DMS53 treated with DMSO at 0.1 percent for 48 hours (cell line): Measurements from ENCODE around the gene NDOR1.
A peak's percentile ranks its signal among the peaks of the same experiment; 100 is the strongest.

ENCODE experiments used
- DNase-seq: peaks from one replicate; lab custom pipeline; 2025; ENCODE audit not compliant: unreplicated experiment; lab: John Stamatoyannopoulos, UW

NDOR1 gene

DNA sequence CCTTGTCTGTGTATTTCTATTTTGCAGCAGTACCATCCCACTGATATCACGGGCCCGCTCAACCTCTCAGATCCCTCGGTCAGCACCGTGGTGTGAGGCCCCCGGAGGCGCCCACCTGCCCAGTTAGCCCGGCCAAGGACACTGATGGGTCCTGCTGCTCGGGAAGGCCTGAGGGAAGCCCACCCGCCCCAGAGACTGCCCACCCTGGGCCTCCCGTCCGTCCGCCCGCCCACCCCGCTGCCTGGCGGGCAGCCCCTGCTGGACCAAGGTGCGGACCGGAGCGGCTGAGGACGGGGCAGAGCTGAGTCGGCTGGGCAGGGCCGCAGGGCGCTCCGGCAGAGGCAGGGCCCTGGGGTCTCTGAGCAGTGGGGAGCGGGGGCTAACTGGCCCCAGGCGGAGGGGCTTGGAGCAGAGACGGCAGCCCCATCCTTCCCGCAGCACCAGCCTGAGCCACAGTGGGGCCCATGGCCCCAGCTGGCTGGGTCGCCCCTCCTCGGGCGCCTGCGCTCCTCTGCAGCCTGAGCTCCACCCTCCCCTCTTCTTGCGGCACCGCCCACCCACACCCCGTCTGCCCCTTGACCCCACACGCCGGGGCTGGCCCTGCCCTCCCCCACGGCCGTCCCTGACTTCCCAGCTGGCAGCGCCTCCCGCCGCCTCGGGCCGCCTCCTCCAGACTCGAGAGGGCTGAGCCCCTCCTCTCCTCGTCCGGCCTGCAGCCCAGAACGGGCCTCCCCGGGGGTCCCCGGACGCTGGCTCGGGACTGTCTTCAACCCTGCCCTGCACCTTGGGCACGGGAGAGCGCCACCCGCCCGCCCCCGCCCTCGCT, 37.5 kb upstream of the NDOR1 start:
- peak; percentile 67 for DNase-seq

DNA sequence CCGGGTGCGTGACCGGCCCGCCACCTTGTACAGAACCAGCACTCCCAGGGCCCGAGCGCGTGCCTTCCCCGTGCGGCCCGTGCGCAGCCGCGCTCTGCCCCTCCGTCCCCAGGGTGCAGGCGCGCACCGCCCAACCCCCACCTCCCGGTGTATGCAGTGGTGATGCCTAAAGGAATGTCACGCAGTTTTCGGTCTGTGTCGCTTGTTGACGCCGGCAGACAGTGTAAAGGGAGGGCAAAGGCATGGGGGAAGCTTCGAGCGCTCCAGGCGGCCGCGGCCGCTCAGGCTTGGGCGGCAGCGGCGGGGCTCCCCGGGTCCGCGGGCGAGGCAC, 37.0 kb upstream of the NDOR1 start:
- peak; percentile 55 for DNase-seq

DNA sequence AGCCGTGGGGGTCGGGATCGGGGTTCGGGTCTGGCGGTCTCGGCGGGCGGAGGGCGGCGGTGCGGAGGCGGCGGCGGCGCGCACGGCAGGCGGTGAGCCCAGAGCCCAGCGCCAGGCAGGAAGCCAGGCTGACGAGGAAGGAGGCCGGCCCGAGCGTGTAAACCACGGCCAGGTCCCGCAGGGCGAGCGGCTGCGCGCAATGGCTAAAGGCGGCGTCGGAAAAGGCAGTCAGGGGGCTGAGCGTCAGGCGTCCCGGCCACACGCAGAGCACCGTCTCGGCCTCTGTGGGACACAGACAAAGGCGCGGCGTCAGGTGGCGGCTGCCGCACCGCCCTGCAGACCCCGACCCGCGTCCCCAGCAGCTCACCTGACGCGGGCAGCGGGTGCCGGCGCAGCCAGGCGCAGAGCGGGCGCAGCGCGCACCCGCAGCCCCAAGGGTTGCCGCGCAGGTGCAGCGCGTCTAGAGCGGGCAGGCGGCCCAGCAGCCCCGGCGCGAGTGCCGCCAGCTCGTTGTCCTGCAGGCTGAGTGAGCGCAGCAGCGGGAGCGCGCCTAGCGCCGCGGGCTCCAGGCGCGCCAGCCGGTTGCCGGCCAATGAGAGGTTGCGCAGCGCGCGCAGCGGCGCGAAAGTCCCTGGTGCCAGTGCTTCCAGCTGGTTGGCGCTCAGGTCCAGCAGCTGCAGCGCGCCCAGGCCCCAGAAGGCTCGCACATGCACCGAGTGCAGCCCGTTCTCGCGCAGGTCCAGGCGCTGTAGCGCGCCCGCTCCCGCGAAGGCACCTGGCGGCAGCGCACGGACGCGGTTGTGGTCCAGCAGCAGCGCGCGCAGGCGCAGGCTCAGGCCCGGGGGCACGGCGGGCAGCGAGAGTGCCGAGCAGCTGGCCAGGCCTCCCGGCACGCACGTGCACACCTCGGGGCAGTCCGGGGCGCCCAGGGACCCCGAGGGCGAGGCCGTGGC, 36.3 kb upstream of the NDOR1 start:
- DNase-seq: peak; percentile 83

DNA sequence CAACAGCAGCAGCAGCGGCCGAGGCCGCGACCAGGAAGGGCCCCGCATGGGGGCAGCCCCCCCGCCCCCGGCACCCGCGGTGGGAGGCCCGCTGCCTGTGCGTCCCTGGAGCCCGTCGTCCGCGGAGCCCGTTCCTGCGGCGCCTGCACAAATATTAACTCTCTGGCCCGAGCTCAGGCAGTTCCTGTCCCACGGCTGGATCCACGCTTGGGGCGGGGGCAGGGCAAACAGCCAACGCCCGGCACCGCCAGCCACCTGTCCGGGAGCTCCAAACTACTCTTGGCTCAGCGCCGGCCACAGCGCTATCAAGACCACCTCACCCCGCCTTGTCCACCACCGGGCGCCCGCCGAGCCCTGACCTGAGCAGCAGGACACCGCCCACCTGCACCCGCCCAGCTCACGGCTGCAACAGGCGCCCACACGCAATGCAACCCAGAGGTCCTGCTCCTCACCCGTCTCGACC, 35.6 kb upstream of the NDOR1 start, which contains the start of gene LRRC26:
Gene LRRC26 (minus strand): TSS at position 156 of the 463 bp plus-strand sequence. CDS start 108 bp downstream, at position 48.
- no peak for DNase-seq

DNA sequence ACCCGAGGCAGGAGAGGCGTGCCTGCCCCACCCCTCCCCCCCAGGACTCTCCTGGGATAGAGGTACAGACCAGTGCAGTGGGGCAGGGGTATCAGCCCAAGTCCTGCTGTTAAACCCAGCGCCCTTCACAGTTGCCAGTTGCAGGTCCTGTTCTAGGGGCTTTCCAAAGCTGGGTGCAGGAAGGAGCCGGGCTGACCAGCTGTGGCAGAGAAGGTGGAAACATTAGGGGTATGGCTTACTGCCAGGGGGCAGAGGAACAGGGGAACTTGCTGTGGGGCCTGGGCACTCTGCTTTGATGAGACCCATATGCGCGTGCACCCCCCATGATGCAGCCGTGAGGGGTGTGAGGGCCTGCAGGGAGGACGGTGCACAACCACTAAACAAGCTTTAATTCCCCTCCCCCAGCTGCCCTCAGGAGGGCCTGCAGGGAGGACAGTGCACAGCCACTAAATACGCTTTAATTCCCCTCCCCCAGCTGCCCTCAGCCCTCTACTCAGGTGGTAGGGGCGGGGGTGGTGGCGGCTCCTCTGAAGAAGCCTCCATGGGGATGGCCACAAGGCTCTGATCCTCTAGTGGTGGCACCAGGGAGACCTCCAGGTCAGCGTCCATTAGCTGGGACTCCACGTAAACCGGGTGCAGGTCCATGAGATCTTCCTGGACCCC, 34.9 kb upstream of the NDOR1 start:
- DNase-seq: no peak

DNA sequence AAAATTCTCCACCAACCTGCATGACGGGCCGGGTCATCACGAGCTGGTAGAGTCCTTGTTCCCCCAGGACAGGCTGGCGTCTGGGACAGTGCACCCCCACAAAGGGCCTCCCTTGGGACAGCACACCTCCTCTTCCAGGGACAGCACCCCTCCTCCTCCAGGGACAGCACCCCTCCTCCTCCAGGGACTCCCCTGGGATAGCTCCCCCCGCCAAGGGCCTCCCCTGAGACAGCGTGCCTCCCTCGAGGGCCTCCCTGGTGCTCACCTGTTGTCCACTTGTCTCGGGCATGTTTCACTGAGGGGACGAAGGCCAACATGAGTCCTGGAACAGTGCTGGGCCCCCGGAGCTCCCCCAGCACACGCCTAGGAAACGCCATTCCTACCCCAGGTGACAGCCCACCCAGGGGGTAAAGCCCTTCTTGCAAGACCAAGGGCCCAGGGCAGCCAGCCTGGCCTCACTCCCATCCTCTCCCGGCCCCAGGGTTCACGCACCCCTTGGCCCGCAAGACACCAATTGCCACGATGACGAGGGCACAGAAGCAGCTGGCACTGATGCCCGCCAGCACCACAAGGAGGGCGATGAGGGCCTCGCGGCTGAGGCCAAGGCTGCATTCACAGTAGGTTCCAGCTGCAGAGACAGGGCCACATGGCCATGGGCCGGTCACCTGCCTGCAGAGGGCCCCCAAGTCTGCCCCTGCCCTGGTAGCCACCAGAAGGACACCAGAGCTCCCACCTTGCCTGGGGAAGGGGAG, 34.2 kb upstream of the NDOR1 start:
- no peak for DNase-seq

DNA sequence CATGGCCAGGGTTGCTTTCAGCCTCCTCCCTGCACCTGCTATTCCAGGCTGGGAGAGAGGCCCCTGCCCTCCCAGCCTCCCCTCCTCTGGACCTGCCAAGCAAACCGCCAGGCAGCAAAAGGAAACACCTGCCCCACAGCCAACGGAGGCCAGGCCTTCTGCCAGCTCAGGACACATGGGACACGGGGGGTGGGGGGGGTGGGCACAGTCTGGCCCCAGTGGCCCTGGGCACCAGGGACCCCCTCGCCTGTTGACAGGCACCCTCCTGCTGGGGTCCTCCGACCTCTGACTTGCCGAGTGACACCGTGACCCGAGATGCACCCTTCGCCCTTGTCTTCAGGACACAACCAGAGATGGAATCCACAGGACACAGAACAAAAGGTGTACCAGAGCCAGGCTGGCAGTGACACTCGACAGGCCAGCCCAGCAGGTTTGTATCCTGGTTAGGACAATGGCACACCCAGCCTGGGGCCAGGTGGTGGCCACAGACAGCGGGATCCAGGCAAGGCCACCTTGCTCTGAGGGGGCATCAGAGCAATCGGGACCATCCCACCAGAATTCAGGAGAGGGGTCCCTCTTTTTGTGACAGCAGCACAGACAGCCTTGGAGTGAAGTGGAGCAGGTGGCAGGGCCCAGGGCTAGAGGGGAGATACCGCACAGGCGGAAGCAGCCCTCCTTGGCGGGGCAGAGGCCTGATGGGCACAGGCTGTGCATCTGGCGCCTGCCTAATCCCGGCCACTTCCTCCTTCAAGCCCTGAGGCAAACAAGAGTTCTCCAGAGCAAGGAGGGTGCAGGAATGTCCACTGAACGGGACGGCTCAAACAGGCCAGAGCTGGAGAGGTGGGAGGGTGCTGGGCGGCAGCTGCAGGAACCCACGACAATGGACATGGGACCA, 32.4 kb upstream of the NDOR1 start:
- DNase-seq: peak; percentile 52

DNA sequence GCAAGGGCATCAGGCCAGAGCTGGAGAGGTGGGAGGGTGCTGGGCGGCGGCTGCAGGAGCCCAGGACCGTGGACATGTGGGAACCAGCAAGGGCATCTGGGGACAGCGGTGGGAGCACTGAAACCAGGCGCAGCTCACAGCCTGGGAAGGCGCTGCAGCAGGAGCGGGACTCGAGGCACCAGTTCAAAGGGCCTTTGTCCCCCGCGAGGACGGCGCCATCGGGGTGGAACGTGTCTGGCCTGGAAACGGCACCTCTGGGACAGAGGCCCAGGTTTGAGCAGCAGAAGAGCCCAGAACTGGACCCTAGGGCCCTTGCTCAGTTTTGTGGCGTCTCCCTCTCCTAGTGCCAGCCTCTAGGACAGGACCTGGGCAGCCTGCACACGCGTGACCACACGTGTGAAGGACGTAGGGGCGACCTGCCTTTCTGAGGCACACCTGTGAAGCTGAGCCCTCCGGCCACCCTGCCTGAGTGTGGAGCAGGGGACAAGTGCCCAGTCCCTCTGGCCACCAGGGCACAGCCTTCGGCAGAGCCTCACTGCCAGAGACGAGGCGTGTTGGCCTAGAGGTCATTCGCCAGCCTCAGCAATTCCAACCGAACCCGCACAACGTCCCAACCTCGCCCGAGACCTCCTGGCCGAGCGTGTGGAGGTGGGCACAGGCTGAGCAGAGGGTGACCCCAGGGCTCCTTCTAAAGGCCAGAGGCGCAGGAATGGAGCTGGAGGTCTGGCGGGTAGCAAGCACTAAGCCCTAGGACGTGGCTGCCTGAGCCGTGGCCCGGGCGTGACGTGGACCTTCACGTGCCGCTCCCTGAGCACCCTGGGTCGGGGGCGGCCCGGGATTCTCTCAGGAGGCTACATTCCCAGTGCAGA, 31.5 kb upstream of the NDOR1 start:
- DNase-seq: no peak

DNA sequence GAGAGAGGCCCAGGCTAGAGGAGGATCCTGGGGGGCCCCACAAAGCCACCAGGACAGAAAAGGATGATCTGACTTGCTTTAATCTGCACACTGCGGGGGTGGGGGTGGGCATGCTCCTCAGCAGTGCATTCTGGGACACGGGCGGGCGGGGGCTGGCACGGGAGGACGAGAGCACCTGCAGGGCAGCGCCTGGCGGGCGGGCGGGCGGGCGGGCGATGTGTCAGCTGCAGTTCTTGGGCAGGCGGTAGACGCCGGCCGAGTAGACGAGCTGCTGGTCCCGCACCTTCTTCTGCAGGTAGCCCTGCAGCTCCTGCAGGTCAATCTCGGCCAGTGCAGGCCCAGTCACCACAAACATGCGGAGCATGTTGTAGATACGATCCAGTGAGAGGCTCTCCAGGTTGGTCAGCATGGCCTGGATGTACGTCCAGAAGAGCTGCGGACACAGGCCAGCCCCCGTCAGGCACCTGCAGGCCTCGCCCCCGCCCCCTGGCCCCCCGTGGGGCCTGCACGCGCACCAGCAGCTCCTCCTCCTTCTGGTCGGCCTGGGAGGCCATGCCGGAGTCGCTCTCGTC, 30.7 kb upstream of the NDOR1 start:
- no peak for DNase-seq

DNA sequence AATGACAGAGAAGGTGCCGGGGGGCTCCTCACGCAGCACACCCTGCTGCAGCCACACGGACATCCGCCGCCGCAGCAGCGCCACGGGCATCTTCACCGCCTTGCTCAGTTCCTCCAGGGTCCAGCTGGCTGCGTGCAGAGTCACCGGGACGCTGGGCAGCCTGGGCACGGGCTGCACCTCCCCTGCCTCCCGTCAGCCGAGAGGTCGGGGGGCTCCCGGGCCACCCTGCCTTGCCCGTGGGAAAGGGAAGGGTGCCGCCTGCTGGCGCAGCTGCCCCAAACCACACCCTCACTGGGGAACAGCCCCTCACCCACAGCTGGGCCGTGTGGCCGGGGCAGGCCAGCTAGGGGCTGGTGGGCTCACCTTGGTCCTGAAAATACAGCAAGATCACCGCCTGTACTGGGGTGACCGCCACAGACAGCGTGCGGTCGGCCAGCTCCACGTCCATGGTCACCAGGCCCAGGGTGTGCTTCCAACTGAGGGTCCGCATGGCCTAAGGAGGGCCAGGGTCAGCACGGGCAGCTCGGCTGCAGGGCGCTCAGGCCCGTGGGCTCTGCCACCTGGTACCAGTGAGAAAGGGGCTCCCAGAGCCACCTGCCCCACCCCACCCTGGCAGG, 30.0 kb upstream of the NDOR1 start:
- no peak for DNase-seq

DNA sequence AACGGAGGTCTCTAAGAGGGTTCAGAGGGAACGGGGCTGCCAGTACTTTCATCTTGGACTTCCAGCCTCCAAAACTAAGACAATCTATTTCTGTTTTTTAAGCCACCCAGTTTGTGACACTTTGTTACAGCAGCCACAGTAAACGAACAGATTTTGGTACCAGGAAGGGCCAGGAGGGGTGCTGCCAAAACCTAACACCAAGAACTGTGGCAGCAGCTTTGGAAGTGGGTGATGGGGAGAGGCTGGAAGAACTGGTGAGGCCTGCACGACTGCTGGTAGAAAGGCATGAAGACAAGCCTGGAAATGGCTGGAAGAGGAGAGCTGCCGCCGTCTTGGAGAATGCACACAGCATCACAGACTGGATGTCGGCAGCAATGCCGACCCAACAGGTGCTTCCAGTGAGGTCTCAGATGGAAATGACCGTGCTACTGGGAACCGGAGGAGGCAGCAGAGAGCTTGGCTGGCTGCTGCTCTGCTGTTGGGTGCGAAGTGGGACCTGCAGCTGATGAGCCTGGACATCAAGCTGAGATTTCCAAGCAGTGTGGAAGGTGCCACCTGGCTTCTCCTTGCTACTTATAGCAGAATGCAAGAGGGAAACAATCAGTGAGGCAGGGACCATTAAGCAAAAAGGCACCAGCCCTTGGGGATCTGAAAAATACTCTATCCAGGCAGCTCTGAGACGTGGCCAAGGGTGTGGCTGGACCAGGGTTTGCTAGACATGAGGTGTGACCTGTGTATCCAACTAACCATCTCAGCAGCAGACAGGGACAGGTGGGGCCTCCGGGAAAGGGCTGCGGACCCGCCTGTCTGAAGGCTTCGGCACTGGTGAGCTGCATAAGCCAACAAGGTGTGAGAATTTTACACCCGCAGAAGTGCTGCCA, 29.0 kb upstream of the NDOR1 start:
- peak; percentile 87 for DNase-seq

DNA sequence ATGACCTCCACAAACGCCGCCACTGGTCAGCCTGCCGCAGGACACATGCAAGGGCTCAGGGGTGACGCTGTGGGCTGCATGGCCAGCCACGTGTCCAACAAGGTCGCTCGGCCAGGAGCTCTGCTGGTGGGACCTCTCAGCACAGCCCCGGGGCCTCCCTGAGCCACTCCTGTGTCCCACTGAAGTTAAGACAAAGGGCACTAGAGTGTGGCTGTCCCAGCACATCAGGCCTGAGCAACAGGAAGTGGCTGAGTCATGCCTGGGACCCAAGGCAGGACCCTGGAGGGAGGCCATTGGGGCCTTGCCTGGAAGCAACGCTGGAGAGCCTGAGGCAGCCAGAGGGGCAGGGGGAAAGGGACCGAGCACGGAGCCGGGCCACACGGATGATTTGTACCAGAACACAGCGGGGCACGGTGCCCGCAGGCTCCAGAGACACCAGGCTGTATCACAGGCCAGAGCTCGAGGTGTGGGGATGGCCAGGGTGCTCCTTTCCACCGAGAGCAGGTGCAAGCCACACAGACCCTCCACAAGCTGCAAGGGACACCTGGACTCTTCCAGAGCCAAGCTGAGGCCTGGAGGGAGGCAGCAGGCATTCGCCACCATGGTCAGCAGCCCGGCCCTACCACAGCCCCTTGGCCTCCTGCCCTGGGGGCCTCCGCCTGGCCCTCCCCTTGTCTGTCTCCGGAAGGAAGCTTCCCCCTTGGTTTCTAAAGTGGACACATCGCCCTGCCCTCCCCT, 27.1 kb upstream of the NDOR1 start:
- no peak for DNase-seq

DNA sequence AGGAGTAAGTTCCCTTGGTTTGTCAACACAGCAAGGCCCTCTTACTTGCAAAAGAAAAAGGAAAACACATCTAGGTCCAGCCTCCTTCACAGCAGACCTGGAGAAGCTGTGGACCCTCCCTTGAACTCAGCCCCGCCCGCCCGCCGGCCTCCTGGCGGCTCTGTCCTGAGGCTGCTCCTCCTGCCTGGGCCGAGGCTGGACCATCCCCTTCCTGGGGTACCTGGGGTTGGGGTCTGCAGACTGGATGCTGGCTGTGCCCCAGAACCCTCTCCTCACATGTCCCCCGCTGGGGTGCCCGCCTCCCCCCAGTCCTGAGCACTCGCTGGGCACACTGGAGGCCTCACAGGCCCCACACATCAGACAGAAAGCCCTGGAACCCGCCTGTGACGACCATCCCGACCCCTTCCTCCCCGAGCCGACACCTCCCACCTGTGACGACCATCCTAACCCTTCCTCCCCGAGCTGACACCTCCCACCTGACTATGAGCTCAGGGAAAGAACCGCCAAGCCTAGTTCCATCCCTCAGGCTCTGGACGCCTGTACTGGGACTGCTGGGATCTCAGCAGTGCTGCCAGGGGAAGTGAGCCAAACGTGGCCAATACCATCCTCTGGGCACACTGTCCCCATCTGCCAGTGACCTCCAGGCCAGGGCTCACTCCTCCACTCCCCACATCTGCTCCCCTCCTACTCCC, 26.4 kb upstream of the NDOR1 start:
- DNase-seq: no peak

DNA sequence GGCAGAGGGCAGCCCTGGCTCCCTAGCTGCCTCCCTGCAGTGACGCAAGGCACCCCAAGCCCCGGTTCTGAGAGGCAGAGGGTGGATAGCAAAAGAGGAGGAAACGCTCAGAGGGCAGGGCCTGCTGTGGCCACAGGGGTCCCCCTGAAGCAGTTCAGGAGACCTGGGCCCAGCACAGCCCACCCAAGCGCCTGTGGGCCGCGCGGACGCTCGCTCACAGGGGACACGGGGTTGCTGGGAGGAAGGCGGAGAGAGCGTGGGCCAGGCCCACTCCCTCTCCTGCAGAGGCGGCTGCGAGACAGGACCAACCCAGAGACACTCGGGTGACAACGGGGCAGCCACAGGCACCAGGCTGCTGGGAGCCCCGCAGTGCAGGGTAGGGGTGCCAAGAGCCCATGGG, 25.7 kb upstream of the NDOR1 start:
- no peak for DNase-seq

DNA sequence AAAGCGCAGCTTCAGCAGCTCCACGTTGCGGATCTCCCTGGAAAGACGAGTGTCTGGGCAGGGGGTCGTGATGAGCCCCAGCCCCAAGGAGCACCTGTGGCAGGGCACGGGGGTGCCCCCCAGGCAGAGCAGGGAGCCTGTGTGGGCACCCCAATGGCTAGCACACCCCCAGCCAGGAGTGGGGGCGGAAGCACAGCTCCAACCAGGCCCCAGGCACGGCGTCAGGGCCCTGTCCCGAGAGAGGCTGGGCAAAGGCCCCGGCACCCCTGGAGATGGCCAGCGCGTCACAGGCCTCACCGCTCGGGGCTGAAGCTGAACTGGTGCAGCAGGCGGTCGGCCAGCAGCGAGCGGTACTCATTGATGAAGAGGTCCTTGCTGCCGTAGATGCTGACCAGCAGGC, 25.0 kb upstream of the NDOR1 start:
- DNase-seq: no peak

DNA sequence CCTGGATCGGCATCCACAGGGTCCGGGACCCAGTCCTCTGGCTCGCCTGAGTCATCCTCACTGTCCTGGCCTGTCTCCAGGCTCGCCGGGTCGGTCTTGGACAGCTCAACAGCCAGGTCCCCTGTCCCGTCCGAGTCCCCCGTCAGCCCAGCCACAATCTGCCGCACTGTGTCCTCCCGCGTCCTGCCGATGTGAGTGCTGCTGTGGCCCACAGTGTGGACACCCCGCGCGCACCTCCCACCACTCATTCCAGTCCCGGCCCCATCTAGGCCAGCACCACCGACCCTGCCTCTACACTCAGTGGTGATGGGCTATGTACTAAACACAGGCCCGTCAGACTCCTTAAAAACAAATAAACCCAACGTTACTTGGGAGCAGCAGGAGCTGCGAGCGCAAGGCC, 23.8 kb upstream of the NDOR1 start:
- DNase-seq: no peak
